Mesenchymal stem cell (in vitro differentiated cells and primary cell): ENCODE measurements around the gene GALNT16.

ENCODE experiments used
- DNase-seq: peaks from one replicate; pipeline ENCODE4 v3.0.0-alpha.2; 2013
- H2AFZ ChIP-seq: one replicate; pipeline ENCODE4 v1.6.1; 2013; ENCODE audit warnings: low read depth, mild to moderate bottlenecking, control low read depth, inconsistent platforms, low read length, moderate library complexity
- H2AK5ac ChIP-seq: 2 replicates; pipeline ENCODE4 v1.6.1; 2013; ENCODE audit warnings: low read length, moderate library complexity, mild to moderate bottlenecking, inconsistent platforms; ENCODE audit not compliant: severe bottlenecking
- H2BK120ac ChIP-seq: one replicate; pipeline ENCODE4 v1.6.1; 2013; ENCODE audit warnings: low read depth, mild to moderate bottlenecking, inconsistent platforms, low read length, moderate library complexity
- H2BK12ac ChIP-seq, 2 experiments: one replicate each; pipeline ENCODE4 v1.6.1; 2013; ENCODE audit warnings: inconsistent platforms in 2 of 2, low read length in 2 of 2, mild to moderate bottlenecking in 2 of 2, moderate library complexity in 2 of 2, control low read depth in 1 of 2
- H2BK15ac ChIP-seq: one replicate; pipeline ENCODE4 v1.6.1; 2013; ENCODE audit warnings: mild to moderate bottlenecking, low read depth, inconsistent platforms; ENCODE audit not compliant: poor library complexity, severe bottlenecking
- H2BK5ac ChIP-seq: 2 replicates; pipeline ENCODE4 v1.6.1; 2013; ENCODE audit warnings: low read depth, mild to moderate bottlenecking, low read length, control low read depth, inconsistent platforms; ENCODE audit not compliant: poor library complexity, severe bottlenecking
- H3K14ac ChIP-seq, 2 experiments: one replicate each; pipeline ENCODE4 v1.6.1; 2013; ENCODE audit warnings: inconsistent platforms in 2 of 2, low read length in 2 of 2, control low read depth in 1 of 2, mild to moderate bottlenecking in 1 of 2, moderate library complexity in 1 of 2
- H3K18ac ChIP-seq, 2 experiments: one replicate each; pipeline ENCODE4 v1.6.1; 2013; ENCODE audit warnings: inconsistent platforms in 2 of 2, low read length in 2 of 2, control low read depth in 1 of 2, low read depth in 1 of 2, mild to moderate bottlenecking in 1 of 2
- H3K23ac ChIP-seq, 2 experiments: one replicate each; pipeline ENCODE4 v1.6.1; 2013; ENCODE audit warnings: inconsistent platforms in 2 of 2, low read length in 2 of 2, mild to moderate bottlenecking in 2 of 2, moderate library complexity in 2 of 2, control low read depth in 1 of 2
- H3K27ac ChIP-seq: 2 replicates; pipeline ENCODE4 v1.5.1; 2013; ENCODE audit warnings: mild to moderate bottlenecking, moderate library complexity, low read length, control low read depth, inconsistent platforms; ENCODE audit not compliant: poor library complexity, severe bottlenecking
- H3K27me3 ChIP-seq, 2 experiments: 2 replicates each; pipeline versions ENCODE4 v1.6.1 to v1.7.0; 2013; ENCODE audit warnings: low read length in 2 of 2, mild to moderate bottlenecking in 2 of 2, moderate library complexity in 2 of 2, control low read depth in 1 of 2, inconsistent platforms in 1 of 2; ENCODE audit not compliant: control insufficient read depth in 1 of 2, insufficient read depth in 1 of 2
- H3K36me3 ChIP-seq, 2 experiments: 2 replicates each; pipeline versions ENCODE4 v1.6.1 to v1.7.0; 2013; ENCODE audit warnings: low read length in 2 of 2, control low read depth in 1 of 2, inconsistent platforms in 1 of 2, low read depth in 1 of 2, mild to moderate bottlenecking in 1 of 2; ENCODE audit not compliant: insufficient read depth in 2 of 2, control insufficient read depth in 1 of 2
- H3K4ac ChIP-seq, 2 experiments: one replicate each; pipeline ENCODE4 v1.6.1; 2013; ENCODE audit warnings: inconsistent platforms in 2 of 2, low read length in 2 of 2, mild to moderate bottlenecking in 2 of 2, moderate library complexity in 2 of 2, control low read depth in 1 of 2, low read depth in 1 of 2
- H3K4me1 ChIP-seq: 2 replicates; pipeline ENCODE4 v1.6.1; 2013; ENCODE audit warnings: low read depth, low read length, control low read depth; ENCODE audit not compliant: control insufficient read depth, insufficient read depth
- H3K4me2 ChIP-seq: 2 replicates; pipeline ENCODE4 v1.6.1; 2013; ENCODE audit warnings: low read length, mild to moderate bottlenecking, inconsistent platforms; ENCODE audit not compliant: poor library complexity, severe bottlenecking
- H3K4me3 ChIP-seq, 2 experiments: 2 replicates each; pipeline versions ENCODE4 v1.5.1 to v1.7.0; 2013; ENCODE audit warnings: low read length in 2 of 2, mild to moderate bottlenecking in 2 of 2, control low read depth in 1 of 2, low read depth in 1 of 2; ENCODE audit not compliant: insufficient read depth in 1 of 2
- H3K79me1 ChIP-seq: replicated peaks from 2 replicates; pipeline ENCODE4 v1.6.1; 2013; ENCODE audit warnings: mild to moderate bottlenecking, control low read depth, low read length, inconsistent platforms; ENCODE audit not compliant: poor library complexity, severe bottlenecking
- H3K9ac ChIP-seq: 2 replicates; pipeline ENCODE4 v1.7.0; 2013; ENCODE audit warnings: mild to moderate bottlenecking, low read length, moderate library complexity
- H3K9me3 ChIP-seq: 2 replicates; pipeline ENCODE4 v1.7.0; 2013; ENCODE audit warnings: mild to moderate bottlenecking, low read length; ENCODE audit not compliant: control insufficient read depth
- H4K8ac ChIP-seq: one replicate; pipeline ENCODE4 v1.6.1; 2013; ENCODE audit warnings: inconsistent platforms, mild to moderate bottlenecking, low read length, moderate library complexity
- H4K91ac ChIP-seq: one replicate; pipeline ENCODE4 v1.6.1; 2013; ENCODE audit warnings: mild to moderate bottlenecking, low read length, inconsistent platforms
- WGBS: methylation state at CpG from one replicate; pipeline ENCODE4 v1.1.7; 2013; ENCODE audit warnings: mixed read lengths; 5-methylcytosine and 5-hydroxymethylcytosine counted together

Gene GALNT16

DNA sequence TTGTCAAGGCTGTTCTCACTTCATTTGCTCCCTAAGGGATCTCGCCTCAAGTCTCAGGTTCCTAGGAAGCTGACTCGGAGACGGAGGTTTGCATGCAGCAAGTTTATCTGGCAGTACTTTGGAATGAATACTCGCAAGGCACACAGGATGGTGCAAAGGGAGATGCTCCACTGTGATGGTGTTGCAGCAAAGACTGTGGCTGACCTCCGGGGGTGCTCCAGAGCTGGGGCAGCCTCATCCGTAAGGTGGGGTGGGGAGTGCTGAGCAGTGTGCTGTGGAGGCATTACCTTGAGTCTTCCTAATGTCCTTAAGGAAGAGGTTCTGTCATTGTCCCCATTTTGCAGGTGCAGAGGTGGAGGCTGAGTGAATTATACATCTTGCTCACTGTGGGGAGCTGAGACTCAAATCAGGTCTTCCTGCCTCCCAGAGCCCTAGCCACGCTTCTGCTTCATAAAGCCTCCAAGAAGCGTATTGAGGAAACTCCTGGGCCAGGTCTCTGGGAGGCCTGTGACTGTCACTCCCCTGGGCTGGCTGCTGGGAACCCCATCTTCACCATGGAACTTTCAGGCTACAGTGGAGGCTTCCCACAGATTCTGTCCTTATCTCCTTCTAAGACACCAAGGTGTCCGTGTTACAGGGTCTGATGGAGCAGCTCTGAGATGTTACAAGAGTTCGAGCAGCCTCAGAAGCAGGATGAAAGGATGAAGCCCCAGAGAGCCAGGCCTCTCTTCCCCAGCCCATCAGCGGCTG, 39.5 kb downstream of the GALNT16 start:
- no peak overlapping the region for H2AK5ac ChIP-seq
- H3K9ac ChIP-seq = no peak overlapping the region
- no peaks in the 10 kb centered on the region for H3K79me1 ChIP-seq
- H4K8ac ChIP-seq = no peak overlapping the region
- DNase-seq = no peak
- no peaks in the 10 kb centered on the region for H3K9me3 ChIP-seq
- H3K4me3 ChIP-seq = no peak overlapping the region
- H4K91ac ChIP-seq = peak overlapping the region; percentile 34
- H3K4me2 ChIP-seq = no peak overlapping the region
- no peak overlapping the region for H3K23ac ChIP-seq
- no peak overlapping the region for H3K18ac ChIP-seq
- WGBS = 73% methylated on average over 11 of the region's 11 CpGs
- H3K4me1 ChIP-seq = no peaks in the 10 kb centered on the region
- H2BK120ac ChIP-seq = no peak overlapping the region
- no peak overlapping the region for H2BK15ac ChIP-seq
- no peak overlapping the region for H2BK5ac ChIP-seq
- H3K4ac ChIP-seq = no peak overlapping the region
- no peak overlapping the region for H2AFZ ChIP-seq
- H3K36me3 ChIP-seq = no peaks in the 10 kb centered on the region
- H3K27me3 ChIP-seq = peaks cover 16 to 39% of the 10 kb centered on the region in 2 experiments
- H3K14ac ChIP-seq = no peak overlapping the region
- no peak overlapping the region for H3K27ac ChIP-seq
- no peak overlapping the region for H2BK12ac ChIP-seq

DNA sequence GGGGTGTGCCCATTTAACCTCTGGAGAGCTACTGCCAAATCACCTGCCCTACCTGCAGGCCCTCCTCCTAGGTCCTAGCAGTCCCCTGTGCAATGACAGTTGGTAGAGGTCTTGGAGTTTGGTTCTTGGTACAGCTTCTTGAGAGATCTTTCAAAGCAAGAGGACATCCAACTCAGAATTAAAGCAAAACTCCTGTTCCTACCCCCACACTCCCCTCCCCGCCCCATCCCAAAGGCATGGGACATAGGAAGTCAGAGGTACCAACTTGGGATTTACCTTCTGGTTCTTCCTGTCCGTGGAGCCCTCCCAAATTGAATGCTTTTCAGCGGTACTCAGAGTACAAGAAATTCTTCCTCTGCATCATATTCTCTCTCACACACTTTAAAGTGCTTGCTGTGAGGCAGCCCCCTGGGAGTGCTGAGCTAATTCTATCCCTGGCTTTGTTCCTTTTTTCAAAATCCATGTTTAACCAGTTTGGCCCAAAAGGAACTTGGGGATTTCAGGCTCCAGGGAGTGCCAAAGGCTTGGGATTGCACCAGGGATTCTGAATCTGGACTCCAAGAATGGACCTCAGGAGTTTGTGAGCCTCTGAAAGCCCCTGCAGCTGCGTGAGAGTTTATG, 40.8 kb downstream of the GALNT16 start:
- WGBS = 62% methylated on average over 4 of the region's 4 CpGs
- Histone ChIP-seq H4K91ac (no peak overlapping the region), H3K79me1 (no peaks in the 10 kb centered on the region), H3K14ac (no peak overlapping the region), H3K4me3 (no peak overlapping the region), H2BK5ac (no peak overlapping the region), H3K4ac (no peak overlapping the region), H3K23ac (no peak overlapping the region), H3K18ac (no peak overlapping the region), H3K9me3 (no peaks in the 10 kb centered on the region), H4K8ac (no peak overlapping the region), H2BK12ac (no peak overlapping the region), H2BK15ac (no peak overlapping the region), H2BK120ac (no peak overlapping the region), H2AFZ (no peak overlapping the region), H3K27ac (no peak overlapping the region), H3K36me3 (no peaks in the 10 kb centered on the region), H3K4me2 (no peak overlapping the region), H3K4me1 (no peaks in the 10 kb centered on the region), H3K9ac (no peak overlapping the region), H2AK5ac (no peak overlapping the region), H3K27me3 (peaks cover 16 to 39% of the 10 kb centered on the region in 2 experiments)
- DNase-seq = no peak

DNA sequence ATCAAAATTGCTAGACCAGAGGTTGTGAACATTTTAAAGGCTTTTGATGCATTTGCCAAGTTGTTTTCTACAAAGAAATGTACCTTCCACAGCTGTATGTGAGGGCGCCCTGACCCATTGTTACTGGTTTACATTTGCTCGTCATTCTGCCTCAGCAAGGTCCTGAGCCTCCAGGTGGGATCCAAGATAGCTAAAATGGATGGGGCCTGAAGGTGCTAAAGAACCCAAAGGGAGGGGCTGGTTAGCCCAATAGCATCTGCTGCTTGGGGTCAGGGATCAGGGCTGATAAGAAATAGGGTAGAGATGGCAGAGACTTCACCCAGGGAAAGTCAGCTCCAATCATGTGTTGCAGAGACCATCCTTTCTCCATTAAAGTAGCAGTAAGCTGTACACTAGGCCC, 43.1 kb downstream of the GALNT16 start:
- no peak for DNase-seq
- Histone ChIP-seq H3K4ac (no peak overlapping the region), H3K18ac (no peak overlapping the region), H3K4me1 (no peaks in the 10 kb centered on the region), H3K4me2 (no peak overlapping the region), H3K14ac (no peak overlapping the region), H3K27me3 (peaks cover 16 to 52% of the 10 kb centered on the region in 2 experiments), H3K36me3 (no peaks in the 10 kb centered on the region), H3K9me3 (no peaks in the 10 kb centered on the region), H2BK5ac (no peak overlapping the region), H2BK12ac (no peak overlapping the region), H2BK120ac (no peak overlapping the region), H2AK5ac (no peak overlapping the region), H2AFZ (no peak overlapping the region), H2BK15ac (no peak overlapping the region), H3K79me1 (no peaks in the 10 kb centered on the region), H3K27ac (no peak overlapping the region), H4K8ac (no peak overlapping the region), H3K9ac (no peak overlapping the region), H3K23ac (no peak overlapping the region), H4K91ac (peak overlapping the region; percentile 36), H3K4me3 (no peak overlapping the region)
- WGBS = 56% methylated on average over 2 of the region's 2 CpGs

DNA sequence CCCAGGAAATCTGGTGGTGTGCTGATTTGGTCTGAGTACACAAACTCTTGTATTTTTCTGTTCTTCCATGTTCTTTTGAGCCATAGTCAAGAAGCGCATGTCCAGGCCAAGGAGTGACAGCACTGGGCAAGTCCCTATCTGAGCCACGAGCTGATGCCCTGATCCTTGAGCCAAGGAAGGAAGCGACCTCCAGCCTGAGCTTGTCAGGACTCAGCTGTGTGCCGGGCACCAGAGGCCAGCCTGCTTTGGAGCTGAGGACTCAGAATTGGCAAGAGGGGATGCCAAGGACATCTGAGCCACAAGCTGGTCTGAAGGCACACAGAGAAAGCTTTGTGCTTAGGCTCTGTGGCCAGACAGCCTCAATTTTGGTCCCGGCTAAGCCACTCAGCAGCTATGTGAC, 52.6 kb downstream of the GALNT16 start:
- Histone ChIP-seq H3K4me2 (no peak overlapping the region), H4K91ac (no peak overlapping the region), H3K9me3 (no peaks in the 10 kb centered on the region), H2BK5ac (no peak overlapping the region), H3K27me3 (peaks cover 0 to 9% of the 10 kb centered on the region in 2 experiments), H4K8ac (no peak overlapping the region), H3K4ac (no peak overlapping the region), H3K23ac (no peak overlapping the region), H2AK5ac (no peak overlapping the region), H3K4me3 (no peak overlapping the region), H3K79me1 (no peaks in the 10 kb centered on the region), H3K14ac (no peak overlapping the region), H2BK15ac (no peak overlapping the region), H3K36me3 (no peaks in the 10 kb centered on the region), H3K27ac (no peak overlapping the region), H2BK12ac (peak overlapping the region in 1 of 2 experiments; percentile 21), H3K4me1 (peaks cover 3% of the 10 kb centered on the region), H3K18ac (no peak overlapping the region), H3K9ac (no peak overlapping the region), H2BK120ac (no peak overlapping the region), H2AFZ (no peak overlapping the region)
- 86% methylated on average over 5 of the region's 5 CpGs for WGBS
- DNase-seq = no peak
